Ecto neural progenitor cell (in vitro differentiated cells): ENCODE results near the gene C6orf89.

ENCODE experiments used
- DNase-seq: peaks from one replicate; pipeline ENCODE4 v3.0.0-alpha.2; 2018; ENCODE audit warnings: low spot score

C6orf89 gene

DNA sequence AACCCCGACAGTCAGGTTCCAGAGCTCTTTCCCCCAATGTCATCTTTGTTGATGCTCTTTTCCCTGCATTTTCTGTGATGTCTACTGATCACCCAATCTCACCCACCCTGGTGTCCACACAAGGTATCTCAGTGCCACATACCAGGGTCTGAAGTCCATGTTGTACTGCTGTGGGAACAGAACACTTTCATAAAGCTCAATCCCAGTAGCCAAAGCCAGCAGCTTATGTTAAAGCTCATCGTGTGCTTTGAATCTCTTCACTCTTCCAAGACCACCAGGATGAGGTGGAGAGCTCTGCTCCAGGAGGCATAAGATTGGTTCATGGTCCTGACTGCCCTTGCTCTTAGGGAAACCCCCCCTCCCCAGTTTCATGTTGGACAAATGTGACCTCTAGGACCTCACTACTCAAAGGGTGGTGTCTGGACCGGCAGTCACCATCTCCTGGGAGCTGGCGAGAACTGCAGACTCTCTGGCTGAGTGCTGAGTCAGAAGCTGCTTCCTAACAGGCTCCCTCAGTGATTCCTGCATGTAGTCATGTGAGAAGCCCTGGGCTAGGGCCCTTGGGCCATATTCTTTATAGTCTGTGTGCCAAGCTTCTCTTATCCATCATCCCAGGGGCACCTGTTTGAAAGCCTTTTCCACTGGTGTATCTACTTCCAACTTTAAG lies 33.1 kb upstream of the C6orf89 start:
- DNase-seq, result no peak

DNA sequence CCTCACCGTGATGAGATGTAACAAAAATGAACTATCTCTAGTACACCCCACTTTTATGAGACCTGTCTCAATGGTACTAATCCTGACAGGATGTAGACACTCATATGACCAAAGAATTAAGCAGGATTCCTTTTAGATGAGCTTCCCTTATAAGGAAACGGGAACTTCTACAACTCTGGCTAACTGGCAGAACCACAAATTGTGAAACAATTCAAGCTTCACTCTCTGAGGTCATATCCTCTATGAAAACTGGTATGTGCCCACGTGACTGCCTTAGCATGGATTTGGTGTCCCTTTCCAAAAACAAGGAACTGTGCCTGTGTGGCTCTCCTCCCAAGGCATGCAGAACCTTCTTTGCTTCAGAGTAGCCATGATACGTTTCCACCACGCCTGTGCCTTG lies 32.4 kb upstream of the C6orf89 start:
- DNase-seq, result no peak

DNA sequence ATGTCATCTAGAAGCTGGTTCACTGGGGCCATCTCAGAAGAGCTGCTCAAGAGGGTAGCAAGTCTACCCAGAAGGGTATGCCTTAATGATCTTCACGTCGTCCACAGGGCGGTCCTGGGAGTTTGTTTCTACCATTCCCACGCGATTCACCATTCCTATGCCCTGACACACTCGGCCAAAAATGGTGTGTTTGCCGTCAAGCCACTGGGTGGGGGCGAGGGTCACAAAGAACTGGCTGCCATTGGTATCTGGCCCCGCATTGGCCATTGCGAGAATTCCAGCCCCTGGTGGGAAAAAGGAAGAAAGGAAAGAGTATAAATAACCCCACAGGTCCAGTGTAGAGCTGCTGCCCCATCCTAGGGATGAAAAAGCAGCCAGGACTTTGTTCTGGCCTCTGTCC lies 30.0 kb upstream of the C6orf89 start:
- no peak for DNase-seq

DNA sequence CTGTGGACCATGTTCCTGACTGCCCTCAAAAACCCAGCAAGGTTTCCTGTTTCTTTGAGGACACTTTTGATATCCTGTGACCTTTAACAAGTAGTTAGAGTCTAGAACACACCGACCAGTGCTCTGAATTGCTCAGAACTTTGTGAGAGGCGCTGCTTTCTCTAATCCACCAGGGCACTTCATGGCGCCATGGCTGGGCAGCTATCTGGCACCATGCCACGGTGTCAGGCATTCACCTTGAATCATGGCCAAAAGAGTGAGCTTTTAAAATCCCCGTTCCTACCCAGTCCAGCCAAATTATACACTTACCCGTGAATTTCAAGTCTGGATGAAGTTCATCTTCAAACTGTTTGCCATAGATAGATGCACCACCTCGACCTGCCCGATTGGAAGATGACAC lies 29.5 kb upstream of the C6orf89 start:
- DNase-seq, result no peak

DNA sequence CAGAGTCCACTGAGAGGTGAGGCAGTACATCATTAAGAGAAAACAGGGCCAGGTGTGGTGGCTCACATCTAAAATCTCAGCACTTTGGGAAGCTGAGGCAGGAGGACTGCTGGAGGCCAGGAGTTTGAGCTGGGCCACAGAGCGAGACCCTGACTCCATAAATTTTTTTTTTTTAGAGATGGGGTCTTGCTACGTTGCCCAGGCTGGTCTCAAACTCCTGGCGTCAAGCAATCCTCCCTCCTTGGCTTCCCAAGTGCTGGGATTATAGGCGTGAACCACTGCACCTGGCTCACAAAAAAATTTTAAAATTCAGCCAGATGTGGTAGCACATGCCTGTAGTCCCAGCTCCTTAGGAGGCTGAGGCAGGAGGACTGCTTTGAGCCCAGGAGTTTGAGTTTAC lies 28.4 kb upstream of the C6orf89 start:
- DNase-seq, result no peak

DNA sequence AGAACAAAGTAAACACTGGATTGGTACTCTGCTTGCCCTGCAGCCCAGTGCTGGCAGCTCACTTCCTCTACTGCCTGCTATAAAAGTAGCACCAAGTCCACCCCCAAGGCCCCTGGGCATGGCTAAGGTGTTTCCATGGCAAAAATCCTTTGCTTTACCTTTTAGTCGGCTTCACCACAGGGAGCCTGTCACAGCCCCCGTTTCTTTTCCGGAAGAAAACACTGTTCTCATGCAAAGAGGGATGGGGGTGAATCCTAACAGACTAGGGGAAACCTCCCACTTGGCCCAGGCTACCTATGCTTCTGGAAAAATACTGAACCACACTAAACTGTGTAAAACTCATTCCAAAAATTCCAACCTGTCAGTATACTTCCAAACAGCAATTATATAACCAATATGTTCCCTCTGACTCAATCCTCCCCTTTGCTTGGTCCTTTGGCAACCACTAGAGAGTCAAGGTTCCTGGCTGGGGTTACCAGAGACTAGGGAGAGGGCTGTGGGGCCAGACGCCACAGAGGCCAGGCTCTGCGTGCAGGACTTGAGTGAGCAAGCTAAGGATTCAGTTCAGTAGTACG lies 27.3 kb upstream of the C6orf89 start:
- no peak for DNase-seq

DNA sequence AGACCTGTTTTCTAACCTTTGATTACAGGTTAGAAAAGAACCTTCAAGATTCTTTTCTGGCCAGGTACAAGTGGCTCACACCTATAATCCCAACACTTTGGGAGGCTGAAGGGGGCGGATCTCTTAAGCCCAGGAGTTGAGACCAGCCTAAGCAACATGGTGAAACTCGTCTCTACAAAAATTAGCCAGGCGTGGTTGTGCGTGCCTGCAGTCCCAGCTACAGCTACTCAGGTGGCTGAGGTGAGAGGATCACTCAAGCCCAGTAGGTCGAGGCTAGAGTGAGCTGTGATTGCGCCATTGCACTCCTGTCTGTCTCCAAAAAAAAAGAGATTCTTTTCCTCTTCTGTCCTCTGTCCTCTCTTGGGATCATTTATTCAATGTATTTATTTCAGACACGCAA lies 25.6 kb upstream of the C6orf89 start:
- no peak for DNase-seq

DNA sequence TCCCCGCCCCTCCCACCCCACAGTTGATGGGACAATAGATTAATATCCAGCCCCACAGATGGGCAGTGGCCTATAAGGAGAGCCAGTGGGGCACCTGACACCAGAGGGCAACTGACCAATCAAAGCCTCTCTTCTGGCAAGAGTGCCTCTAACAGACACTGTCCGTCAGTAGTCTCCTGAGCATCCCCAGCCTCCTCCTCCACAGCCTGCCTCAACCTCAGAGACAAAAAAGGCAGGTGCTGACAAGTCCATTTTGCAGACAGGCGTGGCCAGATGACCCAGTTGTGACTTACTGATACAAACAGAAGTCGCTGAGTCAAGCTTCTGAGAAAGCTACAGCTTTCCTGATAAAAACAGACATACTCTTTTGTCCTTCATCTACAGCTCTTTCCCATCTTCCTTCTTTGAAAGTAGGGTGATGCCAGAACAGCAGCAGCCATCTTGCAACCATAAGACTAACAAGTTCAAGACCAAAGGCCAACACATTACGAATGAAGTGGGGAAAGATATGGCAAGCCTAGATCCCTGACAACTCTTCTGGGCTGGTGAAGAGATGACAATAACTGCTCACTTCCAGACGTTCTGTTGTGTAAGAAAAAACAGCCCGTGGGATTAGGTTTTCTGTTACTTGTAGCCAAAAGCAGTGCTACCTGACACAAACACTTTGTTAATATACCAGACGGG lies 23.4 kb upstream of the C6orf89 start:
- no peak for DNase-seq

DNA sequence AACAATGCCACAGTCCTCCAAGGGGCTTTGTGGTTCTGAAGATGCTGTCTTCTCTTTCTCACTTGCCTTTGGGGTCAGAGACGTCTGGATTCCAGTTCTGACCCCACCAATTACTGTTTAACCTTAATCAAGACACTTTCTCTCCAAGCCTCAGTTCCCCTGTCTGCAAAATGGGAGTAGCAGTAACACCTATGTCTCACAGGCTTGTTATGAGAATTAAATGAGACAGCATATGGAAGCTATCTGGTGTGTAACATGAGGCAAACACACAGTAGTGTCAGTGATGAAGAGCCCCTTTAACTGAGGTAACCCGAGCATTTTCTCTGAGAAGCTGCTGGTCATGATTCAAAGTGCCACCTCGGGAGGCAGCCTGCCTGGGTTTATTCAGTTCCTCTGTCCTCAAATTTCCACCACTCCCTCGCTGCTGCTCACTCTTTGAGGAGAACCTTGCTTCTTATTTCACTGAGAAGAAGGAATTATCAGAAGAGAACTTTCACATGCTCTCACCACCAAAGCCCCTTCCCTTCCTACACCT lies 22.8 kb upstream of the C6orf89 start:
- DNase-seq, result no peak

DNA sequence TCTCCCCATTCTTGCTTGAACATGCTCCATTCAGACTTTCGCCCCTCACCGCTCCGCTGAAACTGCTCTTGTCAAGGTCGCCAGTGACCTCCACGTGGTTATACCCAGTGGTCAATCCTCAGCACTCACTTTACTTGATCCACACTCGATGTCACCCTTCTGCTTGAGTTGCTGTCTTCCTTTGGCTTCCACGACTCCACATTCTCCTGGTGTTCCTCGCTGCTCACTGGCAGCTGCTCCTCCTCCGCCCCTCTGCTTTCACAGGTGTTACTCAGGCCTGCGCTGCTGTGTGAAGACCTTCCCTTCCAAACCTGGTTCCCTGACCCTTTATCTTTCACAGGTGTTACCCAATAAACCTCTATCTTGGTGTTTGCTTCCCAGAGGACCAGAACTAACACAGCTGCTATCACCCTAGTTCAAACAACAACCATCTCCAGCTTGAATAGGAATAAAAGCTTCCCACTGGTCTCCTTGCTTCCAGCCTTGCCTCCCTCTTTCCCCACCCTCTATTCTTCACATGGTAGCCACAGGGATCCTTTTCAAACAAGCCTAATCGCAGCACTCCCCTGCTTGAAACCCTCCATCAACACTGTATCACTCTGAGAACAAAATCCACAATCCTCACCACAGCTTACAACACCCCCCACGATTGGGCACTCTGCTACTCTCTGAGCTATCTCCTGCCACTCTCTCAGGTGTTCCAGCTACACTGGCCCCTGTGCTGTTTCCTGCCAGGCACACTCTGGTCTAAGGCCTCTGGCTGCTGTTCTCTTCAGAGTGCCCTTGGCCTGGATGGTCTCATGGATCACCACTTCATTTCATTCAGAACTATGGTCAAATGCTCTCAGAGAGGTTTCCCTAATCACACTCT lies 21.8 kb upstream of the C6orf89 start:
- DNase-seq, result no peak

DNA sequence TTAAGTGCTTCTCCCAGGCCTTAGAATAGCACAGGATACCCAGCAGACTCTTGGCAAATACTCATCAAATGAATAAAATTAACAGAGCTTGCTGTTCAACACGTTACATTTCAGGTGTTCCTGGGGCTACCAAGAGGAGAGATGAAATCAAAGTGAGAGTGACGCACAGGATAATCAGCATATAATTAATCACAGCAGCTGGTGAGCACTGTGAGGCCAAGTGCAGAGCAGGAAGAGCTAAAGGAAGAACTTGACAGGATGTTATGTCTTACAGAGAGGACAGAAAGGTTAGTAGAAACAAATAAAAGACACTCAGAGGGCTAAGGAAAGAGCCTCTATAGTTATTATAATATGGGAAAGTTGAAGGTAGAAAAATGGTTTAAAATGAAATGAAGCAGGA lies 19.9 kb upstream of the C6orf89 start:
- DNase-seq, result no peak

DNA sequence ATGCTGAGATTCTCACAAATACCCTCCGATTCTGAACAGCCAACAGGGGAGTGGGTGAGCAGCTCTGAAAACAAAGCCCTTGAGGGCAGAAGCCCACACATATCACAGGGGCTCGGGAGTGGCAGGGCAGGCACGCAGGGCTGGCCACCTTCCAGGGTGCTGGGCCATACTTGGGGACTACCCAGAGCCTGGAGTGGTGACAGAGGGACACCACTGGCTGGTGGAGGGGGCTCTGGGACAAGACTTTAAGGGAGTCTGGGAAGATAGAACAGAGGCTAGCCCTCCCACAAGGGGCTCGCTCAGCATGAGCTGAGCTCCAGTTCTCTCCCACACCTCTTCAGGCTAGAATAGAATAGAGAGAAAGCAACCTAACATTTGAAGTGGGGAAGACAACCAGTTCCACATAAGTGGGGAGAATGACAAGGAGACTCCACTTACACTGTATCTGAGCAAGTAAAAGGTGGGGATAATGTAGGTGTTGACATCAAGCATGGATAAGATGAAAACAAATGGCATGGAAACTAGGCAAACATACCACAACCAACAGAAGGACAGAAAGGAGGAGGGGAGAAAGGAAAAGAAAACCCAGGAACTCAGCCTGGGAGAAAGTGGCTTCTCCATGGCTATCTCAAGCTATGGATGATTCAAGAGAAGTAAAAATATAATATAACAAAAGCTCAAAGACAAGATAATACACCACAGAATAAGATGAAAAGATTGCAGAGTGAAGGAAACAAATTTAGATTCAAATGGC lies 18.1 kb upstream of the C6orf89 start:
- no peak for DNase-seq

DNA sequence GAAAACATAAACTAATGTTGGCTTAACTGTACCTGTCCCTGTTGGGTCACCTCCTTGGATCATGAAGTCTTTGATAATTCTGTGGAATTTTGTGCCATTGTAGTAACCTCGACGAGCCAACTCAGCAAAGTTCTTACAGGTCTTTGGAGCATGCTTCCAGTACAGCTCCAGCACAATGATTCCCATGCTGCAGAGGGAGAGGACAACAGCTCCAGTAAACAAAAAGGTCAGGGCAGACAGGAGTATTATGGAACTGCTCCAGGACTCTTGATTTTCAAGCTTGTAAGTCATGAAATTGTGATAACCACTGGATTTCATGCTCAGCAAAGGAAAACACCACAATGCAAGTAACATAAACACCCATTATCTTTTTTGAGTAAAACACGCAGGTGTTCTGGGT lies 14.1 kb upstream of the C6orf89 start:
- no peak for DNase-seq

DNA sequence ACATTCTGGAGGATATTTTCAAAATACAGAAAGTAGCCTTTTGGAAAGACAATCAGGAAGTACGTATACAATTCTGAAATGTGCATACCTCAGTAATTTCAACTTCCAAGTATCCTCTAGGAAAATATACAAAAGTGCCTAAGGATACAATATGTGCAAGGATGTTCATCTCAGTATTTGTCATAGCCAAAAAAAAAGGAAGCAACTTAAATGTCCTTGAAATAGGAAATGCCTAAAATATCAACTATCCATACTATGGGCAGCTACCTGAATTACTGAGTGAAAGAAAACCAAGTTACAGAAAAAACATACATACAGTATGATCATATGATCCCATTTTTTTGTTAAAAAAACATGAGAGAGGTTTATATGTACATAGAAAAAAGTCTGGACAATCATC lies 12.6 kb upstream of the C6orf89 start:
- DNase-seq, result no peak

DNA sequence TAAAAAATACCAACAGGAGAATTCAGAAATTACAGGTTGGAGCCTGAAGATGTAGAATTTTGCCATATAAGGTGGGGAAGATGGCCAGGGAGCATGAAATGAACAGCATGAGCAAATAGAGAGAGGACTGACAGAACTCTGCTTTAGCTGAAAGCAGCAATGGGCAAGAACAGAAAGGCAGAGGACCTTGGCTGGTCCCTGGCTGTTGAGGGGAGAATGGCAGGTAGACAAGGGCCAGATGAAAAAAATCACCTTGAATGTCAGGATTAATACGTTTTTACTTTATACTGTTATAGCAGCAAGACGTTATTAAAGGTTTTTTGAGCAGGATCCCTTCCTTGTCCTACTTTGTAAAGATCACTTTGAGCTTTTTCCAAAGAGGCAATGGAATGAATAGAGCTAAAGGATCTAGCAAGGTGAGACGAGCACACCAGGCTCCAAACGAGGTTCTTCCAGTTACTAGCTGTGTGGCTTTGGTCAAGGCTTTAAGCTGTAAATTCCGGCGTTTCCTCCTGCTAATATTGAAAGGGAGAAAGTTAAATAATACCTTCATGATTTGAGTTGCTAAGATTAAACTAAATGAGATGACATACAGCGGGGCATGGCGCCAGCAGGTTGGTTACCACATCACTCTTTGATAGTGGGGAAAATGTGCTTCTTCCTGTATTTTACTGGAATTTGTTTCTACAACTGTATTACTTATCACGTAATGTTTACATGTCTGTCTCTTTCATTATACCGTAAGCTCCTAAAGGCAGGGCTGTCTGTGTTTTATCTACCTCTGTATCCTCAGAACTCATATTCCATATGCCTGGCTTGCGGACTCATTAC lies 11.9 kb upstream of the C6orf89 start:
- no peak for DNase-seq

DNA sequence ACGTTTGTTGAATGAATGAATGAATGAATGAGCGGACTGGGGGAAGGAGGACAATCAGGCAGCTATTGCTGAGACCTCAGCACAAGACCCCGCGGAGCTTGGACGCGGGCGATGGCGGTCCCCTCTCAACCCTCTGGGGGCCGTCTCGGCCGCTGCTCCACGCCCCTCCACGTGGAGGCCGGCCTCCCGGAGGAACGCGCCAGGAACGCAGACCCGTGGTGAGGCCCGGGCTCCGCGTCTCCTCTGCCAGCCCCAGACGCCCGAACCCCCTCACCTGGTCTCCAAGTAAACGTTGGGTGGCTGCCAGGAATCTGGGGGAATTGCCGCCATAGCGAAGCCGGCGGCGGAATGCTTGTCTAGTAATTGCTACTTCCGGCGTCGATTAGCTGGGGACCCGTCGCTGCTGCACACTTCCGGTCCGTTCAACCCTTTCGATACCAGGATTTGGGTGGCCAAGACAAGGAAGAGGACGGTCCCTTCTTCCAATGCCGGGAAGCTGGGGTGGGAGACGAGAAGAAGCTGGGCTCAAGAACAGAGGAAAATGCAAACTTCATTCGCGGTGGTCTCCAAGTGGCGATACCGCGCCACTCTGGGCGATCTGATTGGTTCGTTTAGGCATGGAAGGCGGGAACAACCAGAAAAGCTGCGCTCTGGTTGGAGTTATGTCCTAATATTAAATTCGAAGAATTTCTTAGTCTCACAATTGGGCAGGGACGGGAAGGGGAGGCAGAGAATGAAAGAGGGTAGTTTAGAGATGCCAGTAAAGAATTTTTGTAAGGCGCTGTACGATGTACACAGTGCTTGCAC lies 11.1 kb upstream of the C6orf89 start, which contains the start of gene PPIL1:
TSS of gene PPIL1 (minus strand) at position 361 of the 807 bp plus-strand sequence. CDS start at position 330, 31 bp downstream.
- DNase-seq, result peak; percentile 89

DNA sequence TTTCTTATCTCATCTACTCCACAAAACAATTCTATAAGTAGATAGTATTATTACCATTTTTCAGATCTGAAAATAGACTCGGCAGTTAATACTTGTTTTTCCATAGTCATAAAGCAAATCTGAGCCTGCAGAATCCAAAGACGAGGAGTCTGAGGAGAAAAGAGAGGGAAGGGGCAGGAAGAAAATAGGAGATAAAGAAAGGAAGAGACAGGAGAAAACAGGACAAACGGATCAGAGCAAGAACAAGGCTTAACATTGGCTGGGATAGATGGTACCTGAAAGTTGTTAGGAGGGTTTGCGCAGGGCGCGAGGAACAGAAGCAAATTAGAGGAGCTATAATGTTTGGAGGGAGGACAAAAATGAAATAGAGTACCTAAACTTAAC lies 10.5 kb upstream of the C6orf89 start:
- DNase-seq, result no peak

DNA sequence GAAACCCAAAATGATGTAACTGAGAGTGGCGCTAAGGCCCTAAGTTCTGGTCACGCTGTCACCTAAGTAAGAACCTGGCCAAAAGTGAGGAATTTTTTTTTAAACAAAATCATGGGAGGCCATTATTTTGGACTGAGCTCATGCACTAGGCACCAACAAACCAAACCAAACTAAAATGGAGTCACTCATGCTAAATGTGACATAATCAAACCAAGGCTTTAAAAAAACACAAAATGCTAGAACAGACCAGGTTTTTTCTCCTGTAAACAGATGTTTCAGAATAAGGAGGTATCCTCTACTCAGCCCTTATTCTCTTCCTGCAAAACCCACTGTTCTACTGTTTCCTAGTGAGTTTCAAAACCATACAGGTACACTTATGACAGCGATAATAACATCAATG lies 1.1 kb upstream of the C6orf89 start:
- DNase-seq, result no peak

DNA sequence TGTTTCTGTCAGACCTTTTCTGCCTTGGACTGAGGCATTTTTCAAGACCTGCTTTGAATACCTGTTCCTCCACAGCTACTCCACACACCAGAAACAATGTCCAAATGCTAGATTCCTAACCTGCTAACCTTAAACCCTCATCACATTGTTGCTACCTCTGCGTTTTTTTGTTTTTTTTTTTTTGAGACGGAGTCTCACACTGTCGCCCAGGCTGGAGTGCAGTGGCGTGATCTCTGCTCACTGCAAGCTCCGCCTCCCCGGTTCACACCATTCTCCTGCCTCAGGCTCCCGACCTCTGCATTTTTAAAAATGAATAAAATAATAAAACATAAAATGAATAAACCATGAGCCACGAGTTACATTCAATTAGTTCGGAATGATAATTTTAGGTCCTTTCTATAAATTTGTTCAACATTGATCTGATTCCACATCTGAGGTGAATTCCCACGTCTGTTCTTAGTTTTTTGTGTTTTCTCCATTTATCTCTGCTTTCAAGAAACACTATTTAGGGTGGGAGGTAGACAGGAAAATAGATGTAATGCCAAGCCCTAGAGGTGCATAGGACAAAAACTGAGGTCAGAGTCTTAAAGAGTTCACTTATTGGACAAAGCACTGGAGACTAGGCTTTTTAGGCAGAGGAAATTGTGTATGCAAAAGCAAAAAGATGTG lies 1.3 kb downstream of the C6orf89 start:
- no peak for DNase-seq
